ENCODE data around the gene AKR1C8.

Gene AKR1C8

GRCh38 chr10:5106553-5106952 lies 78.4 kb downstream of the AKR1C8 start:
- no peak for DNase-seq
- Histone ChIP-seq H3K4ac (ENCODE audit: low read depth, low read length) (no peak overlapping the region), H3K79me2 (ENCODE audit: control insufficient read depth, insufficient read depth, low read length) (no peaks in the 10 kb centered on the region), H3K4me3 (ENCODE audit: low read length) (no peak overlapping the region), H2BK15ac (replicated peaks; ENCODE audit: low read depth) (no peak overlapping the region), H2BK5ac (ENCODE audit: low read length) (no peak overlapping the region), H3K36me3 (ENCODE audit: control insufficient read depth, insufficient read depth, low read length) (no peaks in the 10 kb centered on the region), H3K27ac (ENCODE audit: low read depth, low read length) (no peak overlapping the region), H3K56ac (ENCODE audit: low read length) (no peak overlapping the region), H2AK5ac (ENCODE audit: low read length) (no peak overlapping the region), H3K18ac (ENCODE audit: low read length) (no peak overlapping the region), H2BK120ac (ENCODE audit: low read depth, low read length) (no peak overlapping the region), H3K79me1 (ENCODE audit: low read length) (no peaks in the 10 kb centered on the region), H3K4me1 (ENCODE audit: control insufficient read depth, low read depth, low read length) (no peaks in the 10 kb centered on the region), H3K4me2 (ENCODE audit: low read length) (no peak overlapping the region), H3K9ac (ENCODE audit: low read length) (no peak overlapping the region), H3K23ac (ENCODE audit: low read length) (no peak overlapping the region), H4K5ac (ENCODE audit: low read length) (no peak overlapping the region), H4K8ac (ENCODE audit: low read depth, low read length) (no peak overlapping the region), H3K27me3 (ENCODE audit: insufficient read depth, low read length, poor library complexity) (no peaks in the 10 kb centered on the region)
- no CpG with 5 or more reads among the region's 1 CpG for WGBS (ENCODE audit: extremely low coverage, insufficient coverage, low lambda C conversion rate)

- no CpG with 5 or more reads among the region's 1 CpG for WGBS (ENCODE audit: extremely low coverage, insufficient coverage, low lambda C conversion rate)
- H2BK120ac ChIP-seq (ENCODE audit: low read depth, low read length), result no peak overlapping the region
- no peak overlapping the region for H3K4ac ChIP-seq (ENCODE audit: low read depth, low read length)
- H3K18ac ChIP-seq (ENCODE audit: low read length), result no peak overlapping the region
- no peak overlapping the region for H2AK5ac ChIP-seq (ENCODE audit: low read length)
- no peak overlapping the region for H3K23ac ChIP-seq (ENCODE audit: low read length)
- no peaks in the 10 kb centered on the region for H3K79me1 ChIP-seq (ENCODE audit: low read length)
- H3K9ac ChIP-seq (ENCODE audit: low read length), result no peak overlapping the region
- no peak overlapping the region for H4K8ac ChIP-seq (ENCODE audit: low read depth, low read length)
- no peak overlapping the region for H4K5ac ChIP-seq (ENCODE audit: low read length)
- no peak overlapping the region for H3K27ac ChIP-seq (ENCODE audit: low read depth, low read length)
- H3K4me1 ChIP-seq (ENCODE audit: control insufficient read depth, low read depth, low read length), result no peaks in the 10 kb centered on the region
- H2BK5ac ChIP-seq (ENCODE audit: low read length), result no peak overlapping the region
- no peaks in the 10 kb centered on the region for H3K79me2 ChIP-seq (ENCODE audit: control insufficient read depth, insufficient read depth, low read length)
- H2BK15ac ChIP-seq (replicated peaks; ENCODE audit: low read depth), result no peak overlapping the region
- no peak overlapping the region for H3K4me2 ChIP-seq (ENCODE audit: low read length)
- no peak for DNase-seq
- no peaks in the 10 kb centered on the region for H3K27me3 ChIP-seq (ENCODE audit: insufficient read depth, low read length, poor library complexity)
- H3K36me3 ChIP-seq (ENCODE audit: control insufficient read depth, insufficient read depth, low read length), result no peaks in the 10 kb centered on the region
- no peak overlapping the region for H3K4me3 ChIP-seq (ENCODE audit: low read length)
- no peak overlapping the region for H3K56ac ChIP-seq (ENCODE audit: low read length)
Observed at GRCh38 chr10:5105626-5106025, 79.3 kb downstream of the AKR1C8 start.
